ENCODE measurements around the gene NSG1.

Gene NSG1

GRCh38 chr4:4376074-4376473 lies 10.8 kb upstream of the NSG1 start:
- no peak for DNase-seq (ENCODE audit: insufficient read length, low spot score)
- FAIRE-seq, result no peak
- TF ChIP-seq CTCF (IDR thresholded peaks at IDR 0.05; ENCODE audit: insufficient read depth, missing control alignments), result no peak

- TF ChIP-seq CTCF (IDR thresholded peaks at IDR 0.05; ENCODE audit: insufficient read depth, missing control alignments), result no peak
- no peak for DNase-seq (ENCODE audit: insufficient read length, low spot score)
- no peak for FAIRE-seq
Measured at GRCh38 chr4:4377191-4377590, 9.7 kb upstream of the NSG1 start.

GRCh38 chr4:4377732-4378460 lies 9.0 kb upstream of the NSG1 start:
- no peak for TF ChIP-seq CTCF (IDR thresholded peaks at IDR 0.05; ENCODE audit: insufficient read depth, missing control alignments)
- FAIRE-seq (no peak), DNase-seq (ENCODE audit: insufficient read length, low spot score) (no peak)

GRCh38 chr4:4379540-4380087 lies 7.3 kb upstream of the NSG1 start:
- DNase-seq (ENCODE audit: insufficient read length, low spot score) (no peak), FAIRE-seq (no peak)
- peak; percentile 5 for TF ChIP-seq CTCF (IDR thresholded peaks at IDR 0.05; ENCODE audit: insufficient read depth, missing control alignments)

GRCh38 chr4:4383085-4383484 lies 3.8 kb upstream of the NSG1 start:
- no peak for TF ChIP-seq CTCF (IDR thresholded peaks at IDR 0.05; ENCODE audit: insufficient read depth, missing control alignments)
- DNase-seq (ENCODE audit: insufficient read length, low spot score) (no peak), FAIRE-seq (no peak)

- DNase-seq (ENCODE audit: insufficient read length, low spot score) (no peak), FAIRE-seq (no peak)
- TF ChIP-seq CTCF (IDR thresholded peaks at IDR 0.05; ENCODE audit: insufficient read depth, missing control alignments), result peak; percentile 46
Measured at GRCh38 chr4:4384837-4385236, 2.1 kb upstream of the NSG1 start.

- DNase-seq (ENCODE audit: insufficient read length, low spot score) (no peak), FAIRE-seq (no peak)
- TF ChIP-seq CTCF (IDR thresholded peaks at IDR 0.05; ENCODE audit: insufficient read depth, missing control alignments), result no peak
Measured at GRCh38 chr4:4385729-4386295, 1.1 kb upstream of the NSG1 start.

Data from D721Med (cell line).